NT2/D1 (cell line): Measurements from ENCODE around the gene UBE2O.

ENCODE experiments used
- DNase-seq: peaks from one replicate; pipeline ENCODE4 v3.0.0-alpha.2; 2011; ENCODE audit warnings: low read depth, low spot score
- H3K27me3 ChIP-seq: 2 replicates; pipeline ENCODE4 v1.6.0; 2011; ENCODE audit warnings: mild to moderate bottlenecking; ENCODE audit not compliant: insufficient read length, insufficient read depth
- H3K36me3 ChIP-seq: 2 replicates; pipeline ENCODE4 v1.6.1; 2011; ENCODE audit warnings: mild to moderate bottlenecking, low read length, mixed read lengths; ENCODE audit not compliant: insufficient read depth, insufficient read length
- H3K4me1 ChIP-seq: 2 replicates; pipeline ENCODE4 v1.5.1; 2011; ENCODE audit not compliant: insufficient read depth, insufficient read length
- H3K4me3 ChIP-seq: 2 replicates; pipeline ENCODE4 v1.5.1; 2011; ENCODE audit warnings: low read depth; ENCODE audit not compliant: insufficient read length
- H3K9ac ChIP-seq: 2 replicates; pipeline ENCODE4 v1.6.0; 2011; ENCODE audit warnings: low read depth; ENCODE audit not compliant: insufficient read length
- H3K9me3 ChIP-seq: 2 replicates; pipeline ENCODE4 v1.5.1; 2011; ENCODE audit warnings: mild to moderate bottlenecking, low read length; ENCODE audit not compliant: insufficient read depth
- SUZ12 ChIP-seq: IDR thresholded peaks from 2 replicates; pipeline ENCODE4 v1.6.1; 2011; ENCODE audit not compliant: insufficient read length, insufficient read depth; ENCODE audit errors: extremely low read depth
- YY1 ChIP-seq: IDR thresholded peaks from 2 replicates; pipeline ENCODE4 v1.6.1; 2011; ENCODE audit not compliant: insufficient read length, insufficient read depth
- ZNF274 ChIP-seq: IDR thresholded peaks from 2 replicates; pipeline ENCODE4 v1.6.1; 2011; ENCODE audit warnings: mild to moderate bottlenecking, low read depth, low read length

The UBE2O gene

GRCh38 chr17:76359375-76359774, 93.6 kb downstream of the UBE2O start:
- Histone ChIP-seq H3K4me3 (no peak overlapping the region), H3K9ac (no peak overlapping the region), H3K27me3 (no peaks in the 10 kb centered on the region), H3K36me3 (no peaks in the 10 kb centered on the region), H3K4me1 (no peaks in the 10 kb centered on the region), H3K9me3 (no peaks in the 10 kb centered on the region)
- DNase-seq = no peak
- TF ChIP-seq YY1 = no peak
- no peak for TF ChIP-seq SUZ12
- TF ChIP-seq ZNF274 = no peak

GRCh38 chr17:76357597-76358158, 95.3 kb downstream of the UBE2O start:
- DNase-seq = no peak
- Histone ChIP-seq H3K27me3 (peaks cover 4% of the 10 kb centered on the region), H3K4me1 (no peaks in the 10 kb centered on the region), H3K36me3 (no peaks in the 10 kb centered on the region), H3K4me3 (no peak overlapping the region), H3K9ac (no peak overlapping the region), H3K9me3 (no peaks in the 10 kb centered on the region)
- TF ChIP-seq ZNF274 (no peak), YY1 (no peak), SUZ12 (no peak)

- H3K4me1 ChIP-seq = no peaks in the 10 kb centered on the region
- peaks cover 5% of the 10 kb centered on the region for H3K27me3 ChIP-seq
- no peaks in the 10 kb centered on the region for H3K9me3 ChIP-seq
- no peak for TF ChIP-seq YY1
- no peak for TF ChIP-seq ZNF274
- no peak for TF ChIP-seq SUZ12
- no peak overlapping the region for H3K4me3 ChIP-seq
- DNase-seq = no peak
- H3K9ac ChIP-seq = no peak overlapping the region
- H3K36me3 ChIP-seq = no peaks in the 10 kb centered on the region
These were observed 96.0 kb downstream of the UBE2O start for GRCh38 chr17:76356803-76357456.

GRCh38 chr17:76354747-76355310, 98.1 kb downstream of the UBE2O start:
- no peak for DNase-seq
- no peaks in the 10 kb centered on the region for H3K9me3 ChIP-seq
- TF ChIP-seq YY1 (no peak), SUZ12 (no peak), ZNF274 (no peak)
- H3K9ac ChIP-seq = no peak overlapping the region
- H3K4me3 ChIP-seq = no peak overlapping the region
- no peaks in the 10 kb centered on the region for H3K4me1 ChIP-seq
- H3K27me3 ChIP-seq = peaks cover 5% of the 10 kb centered on the region
- no peaks in the 10 kb centered on the region for H3K36me3 ChIP-seq

GRCh38 chr17:76354317-76354729, 98.6 kb downstream of the UBE2O start:
- no peak for TF ChIP-seq YY1
- peaks cover 5% of the 10 kb centered on the region for H3K27me3 ChIP-seq
- H3K4me1 ChIP-seq = no peaks in the 10 kb centered on the region
- H3K4me3 ChIP-seq = peak overlapping the region; percentile 87
- peak overlapping the region; percentile 97 for H3K9ac ChIP-seq
- no peaks in the 10 kb centered on the region for H3K36me3 ChIP-seq
- DNase-seq = no peak
- no peaks in the 10 kb centered on the region for H3K9me3 ChIP-seq

- H3K4me3 ChIP-seq = peak within 1 kb of the TSS; percentile 87
- no peak for TF ChIP-seq ZNF274
- peak; percentile 98 for TF ChIP-seq YY1
- no peaks in the 10 kb centered on the region for H3K36me3 ChIP-seq
- peaks cover 5% of the 10 kb centered on the region for H3K27me3 ChIP-seq
- peak within 1 kb of the TSS; percentile 97 for H3K9ac ChIP-seq
- H3K9me3 ChIP-seq = no peaks in the 10 kb centered on the region
- peak; percentile 77 for DNase-seq
- no peaks in the 10 kb centered on the region for H3K4me1 ChIP-seq
These were observed 99.2 kb downstream of the UBE2O start, which contains the start of gene PRPSAP1 for GRCh38 chr17:76353599-76354316. TSS of gene PRPSAP1 (minus strand) at chr17:76353916. CDS start at chr17:76353703, 213 bp downstream.

- H3K36me3 ChIP-seq = peaks cover under 1% of the 10 kb centered on the region
- peak overlapping the region; percentile 97 for H3K9ac ChIP-seq
- H3K9me3 ChIP-seq = no peaks in the 10 kb centered on the region
- H3K4me3 ChIP-seq = peak overlapping the region; percentile 87
- H3K4me1 ChIP-seq = no peaks in the 10 kb centered on the region
- peaks cover 5% of the 10 kb centered on the region for H3K27me3 ChIP-seq
- no peak for DNase-seq
- TF ChIP-seq YY1 (no peak), SUZ12 (no peak), ZNF274 (no peak)
These were observed 99.9 kb downstream of the UBE2O start for GRCh38 chr17:76353004-76353598.
